NCI-H510A (cell line): ENCODE results near the gene MED15.

ENCODE experiments used
- DNase-seq: peaks from one replicate; lab custom pipeline; 2025; lab: John Stamatoyannopoulos, UW

MED15 gene

DNA sequence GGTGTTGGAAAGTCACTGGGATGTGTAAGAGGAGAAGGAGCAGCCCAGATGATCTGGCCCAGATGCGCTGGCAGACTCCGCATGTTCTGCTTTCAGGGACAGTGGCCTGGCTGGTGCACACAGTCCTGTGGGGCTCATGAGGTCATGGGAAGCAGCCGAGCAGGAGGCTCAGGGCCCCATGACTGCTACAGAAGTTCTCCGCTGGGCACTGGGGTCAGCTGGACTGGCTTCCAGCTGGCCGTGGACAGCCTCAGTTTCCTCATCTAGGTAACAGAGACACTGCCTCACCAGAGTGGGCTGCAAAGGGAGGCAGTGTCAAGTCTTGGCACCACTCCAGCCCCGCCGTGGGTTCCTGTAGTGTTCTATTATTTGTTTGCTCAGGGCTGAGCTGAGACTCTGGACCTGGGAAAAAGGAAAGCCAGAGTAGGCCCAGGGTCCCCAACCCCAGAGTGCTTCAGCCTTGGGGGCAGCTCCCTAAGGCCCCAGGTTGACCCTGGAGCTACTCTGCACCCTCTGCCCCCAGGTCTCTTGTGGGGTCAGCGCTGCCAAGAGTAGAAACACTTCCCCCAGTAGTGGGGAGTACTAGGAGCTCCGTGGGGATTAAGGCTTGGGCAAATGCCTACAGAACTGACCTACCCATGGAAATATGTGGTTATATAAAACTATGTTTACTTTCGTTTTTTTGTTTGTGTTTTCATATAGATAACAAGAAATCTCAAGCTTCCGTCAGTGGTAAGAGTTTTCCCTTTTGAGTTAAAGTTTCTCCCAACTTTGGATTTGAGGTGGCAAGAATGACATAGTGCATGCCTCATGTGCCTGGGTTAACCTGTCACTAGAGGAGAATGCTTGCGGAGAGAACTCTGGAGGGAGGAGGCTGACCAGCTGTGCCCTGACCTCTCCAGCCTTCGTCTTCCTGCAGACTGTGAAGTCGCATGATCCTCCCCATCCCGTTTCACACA is 45.3 kb downstream of the MED15 start:
- no peak for DNase-seq

DNA sequence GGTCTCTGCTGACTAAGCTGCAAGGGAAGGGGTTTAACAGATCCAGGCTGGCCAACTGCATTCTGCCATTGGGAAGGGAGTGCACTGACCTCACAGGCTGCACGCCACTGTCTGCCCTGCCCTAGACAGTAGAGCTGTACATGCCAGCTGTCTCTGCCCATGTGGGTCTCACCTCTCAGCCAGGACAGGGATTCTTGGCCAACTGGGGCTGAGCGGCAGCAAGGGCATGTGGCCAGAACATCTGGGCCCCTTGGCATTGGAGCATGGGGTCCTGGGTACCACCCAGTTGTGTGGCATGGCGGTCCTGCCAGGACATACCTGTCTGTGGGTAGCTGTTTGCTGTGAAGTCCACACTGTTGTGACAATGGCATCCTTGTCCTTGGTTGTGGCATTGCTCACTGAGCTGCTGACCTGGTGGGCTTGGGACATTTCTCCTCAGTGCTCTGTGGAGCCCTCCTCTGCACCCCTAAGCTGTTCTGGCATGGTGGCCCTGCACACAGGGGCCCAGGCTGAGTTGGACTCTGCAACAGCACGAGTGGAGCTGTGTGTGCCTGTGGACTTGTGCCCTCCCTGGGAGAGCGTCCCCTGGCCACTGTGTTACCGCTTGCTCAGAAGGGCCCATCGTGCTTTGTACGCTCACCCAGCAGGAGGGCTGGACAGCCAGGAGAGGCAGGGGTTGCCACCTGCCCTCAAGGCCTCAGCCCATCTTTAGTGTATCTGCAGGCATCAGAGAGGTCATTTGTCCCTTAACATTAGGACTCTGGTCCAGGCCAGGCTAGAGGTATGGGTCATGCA is 46.7 kb downstream of the MED15 start:
- no peak for DNase-seq

DNA sequence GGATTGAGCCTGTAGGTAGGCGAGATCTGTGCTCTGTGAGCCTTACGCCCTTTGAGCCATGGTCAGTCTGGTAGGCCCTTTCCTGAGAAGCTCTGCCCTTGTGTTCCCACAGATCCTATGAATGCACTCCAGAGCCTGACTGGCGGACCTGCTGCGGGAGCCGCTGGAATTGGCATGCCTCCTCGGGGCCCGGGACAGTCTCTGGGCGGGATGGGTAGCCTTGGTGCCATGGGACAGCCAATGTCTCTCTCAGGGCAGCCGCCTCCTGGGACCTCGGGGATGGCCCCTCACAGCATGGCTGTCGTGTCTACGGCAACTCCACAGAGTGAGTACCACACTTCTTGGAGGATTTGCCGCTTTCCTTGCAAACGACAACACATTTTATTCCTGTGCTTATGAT is 47.4 kb downstream of the MED15 start:
- no peak for DNase-seq

DNA sequence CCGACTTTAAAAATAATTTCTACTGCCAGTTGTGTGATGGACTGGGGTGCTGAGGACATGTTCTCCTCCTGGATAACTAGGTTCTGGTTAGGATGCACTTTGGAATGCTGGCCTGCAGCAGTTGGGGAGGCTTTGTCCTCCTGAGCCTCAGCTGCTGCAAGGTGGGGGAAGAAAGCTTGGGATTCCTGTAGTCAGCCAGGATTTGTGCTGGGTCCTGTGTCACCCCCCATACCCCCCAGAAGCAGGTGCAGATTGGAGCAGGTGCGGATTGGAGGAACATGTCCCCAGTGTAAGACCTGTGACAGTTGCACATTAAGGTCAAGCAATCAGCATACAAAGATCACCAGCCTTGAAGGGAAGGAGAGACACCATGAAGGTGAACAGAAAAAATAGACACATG is 51.1 kb downstream of the MED15 start:
- no peak for DNase-seq

DNA sequence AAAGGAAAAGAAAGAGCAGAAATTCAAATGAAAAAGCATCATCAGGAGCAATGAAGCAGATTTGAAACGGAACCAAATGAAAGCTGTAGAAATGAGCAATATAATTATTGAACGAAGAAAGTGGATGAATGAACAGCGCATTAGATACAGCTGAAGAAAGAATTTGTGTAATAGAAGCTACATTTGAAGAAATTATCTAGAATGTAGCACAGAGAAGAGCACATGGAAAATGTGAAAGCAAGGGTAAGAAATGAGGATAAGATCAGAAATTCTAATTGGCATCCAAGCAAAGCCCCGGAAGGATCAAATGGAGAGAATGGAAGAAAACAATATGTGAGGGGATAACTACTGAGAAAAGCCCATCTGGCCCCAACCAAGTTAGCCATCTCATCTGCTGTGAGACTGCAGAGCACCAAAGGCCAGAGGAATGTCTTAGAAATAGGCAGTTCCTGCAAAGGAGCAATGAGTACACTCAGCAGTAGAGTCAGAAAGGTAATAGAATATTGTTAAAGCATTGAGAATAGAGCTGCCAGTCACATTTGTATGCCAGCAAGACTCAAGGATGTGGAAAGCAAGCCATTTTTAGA is 51.9 kb downstream of the MED15 start:
- no peak for DNase-seq

DNA sequence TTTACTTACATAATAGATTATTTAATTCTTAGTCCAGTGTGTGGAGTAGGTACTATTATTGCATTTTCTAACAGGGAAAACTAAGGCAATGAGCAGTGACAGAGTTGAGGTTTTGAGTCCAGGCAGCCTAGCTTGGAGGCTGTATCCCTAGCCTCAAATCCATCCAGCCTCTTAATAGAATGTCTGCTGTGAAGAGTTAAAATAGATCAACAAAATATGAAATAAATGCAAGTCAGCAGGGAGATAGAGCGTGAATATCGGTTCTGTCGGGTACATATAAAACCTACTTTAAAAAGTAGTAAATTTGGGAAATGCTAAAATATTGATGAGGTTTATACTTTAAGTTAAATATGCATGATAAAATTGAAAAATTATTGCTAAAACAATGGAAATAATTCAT is 53.3 kb downstream of the MED15 start:
- no peak for DNase-seq

DNA sequence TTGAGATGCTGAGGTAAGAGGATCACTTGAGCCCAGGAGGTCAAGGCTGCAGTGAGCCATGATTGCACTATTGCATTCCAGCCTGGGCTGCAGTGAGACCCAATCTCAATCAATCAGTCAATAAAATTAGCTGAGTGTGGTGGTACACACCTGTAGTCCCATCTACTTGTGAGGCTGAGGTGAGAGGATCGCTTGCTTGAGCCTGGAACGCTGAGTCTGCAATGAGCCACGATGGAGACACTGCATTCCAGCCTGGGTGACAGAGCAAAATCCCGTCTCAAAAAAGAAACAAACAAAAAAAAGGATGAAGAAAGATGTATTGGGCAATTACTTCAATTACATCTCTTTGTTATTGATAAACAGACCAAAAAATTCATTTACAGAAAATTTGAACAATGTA is 54.5 kb downstream of the MED15 start:
- DNase-seq: no peak

DNA sequence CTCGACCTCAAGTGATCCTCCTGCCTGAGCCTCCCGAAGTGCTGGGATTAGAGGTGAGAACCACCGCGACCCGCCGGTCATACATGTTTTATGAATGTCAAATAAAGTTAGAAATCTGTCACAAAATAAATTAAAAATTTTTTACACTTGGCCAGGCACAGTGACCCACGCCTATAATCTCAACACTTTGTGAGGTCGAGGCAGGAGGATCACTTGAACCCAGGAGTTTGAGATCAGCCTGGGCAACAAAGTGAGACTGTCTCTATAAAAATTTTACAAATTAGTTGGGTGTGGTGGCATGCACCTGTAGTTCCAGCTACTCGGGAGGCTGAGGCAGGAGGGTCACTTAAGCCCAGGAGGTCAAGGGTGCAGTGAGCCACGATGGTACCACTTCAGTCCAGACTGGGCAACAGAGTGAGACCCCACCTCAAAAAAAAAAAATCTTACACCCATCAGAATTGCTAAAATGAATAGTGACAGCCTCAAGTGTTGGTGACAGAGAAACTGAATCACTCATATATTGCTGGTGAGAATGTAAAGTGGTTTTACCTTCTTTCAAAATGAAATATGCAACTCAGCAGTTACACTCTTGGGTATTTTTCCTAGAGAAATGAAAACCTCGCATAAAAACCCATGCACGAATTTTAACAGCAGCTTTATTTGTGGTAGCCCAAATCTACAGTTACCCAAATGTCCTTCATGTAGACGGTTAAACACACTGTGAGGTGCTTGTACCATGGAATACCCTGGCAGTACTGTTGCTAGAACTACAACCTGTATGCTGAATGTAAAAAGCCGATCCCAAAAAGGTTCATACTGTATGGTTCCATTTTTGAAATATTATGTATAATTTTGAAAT is 55.4 kb downstream of the MED15 start:
- DNase-seq: no peak

DNA sequence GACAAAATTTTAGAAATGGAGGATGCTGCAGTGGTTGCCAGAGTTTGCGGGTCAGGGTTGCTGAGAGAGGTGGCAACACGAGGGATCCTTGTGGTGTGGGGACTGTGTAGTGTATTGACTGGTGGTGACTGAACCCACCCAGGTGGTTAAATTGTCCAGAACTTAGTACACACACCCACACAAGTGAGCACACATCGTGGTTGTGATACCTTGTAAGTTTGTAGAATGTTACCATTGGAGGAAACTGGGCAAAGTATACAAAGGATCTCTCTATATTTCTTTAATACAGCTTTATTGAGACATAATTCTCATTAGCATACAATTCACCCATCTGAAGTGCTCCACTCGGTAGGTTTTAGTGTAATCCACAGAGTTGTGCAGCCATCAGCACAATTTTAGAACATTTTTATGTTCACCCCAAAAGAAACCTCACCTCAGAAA is 56.1 kb downstream of the MED15 start:
- no peak for DNase-seq

DNA sequence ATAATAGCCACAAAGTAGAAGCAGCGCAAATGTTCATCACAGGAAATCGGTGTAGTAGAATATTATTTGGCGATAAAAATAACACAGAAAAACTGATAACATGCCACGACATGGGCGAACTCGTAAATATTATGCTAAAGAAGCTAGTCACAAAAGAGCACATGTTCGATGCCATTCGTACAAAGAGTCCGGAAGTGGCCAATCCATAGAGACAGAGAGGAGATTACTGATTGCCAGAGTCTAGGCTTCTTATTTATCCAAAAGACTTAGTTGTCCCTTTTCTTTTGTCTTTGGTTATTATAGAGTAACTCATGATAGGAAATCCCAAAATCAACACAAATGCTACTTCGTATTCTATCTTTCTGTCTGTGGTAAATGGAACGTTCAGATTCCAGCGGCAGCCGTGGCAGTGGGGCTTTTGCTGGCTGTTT is 56.5 kb downstream of the MED15 start:
- DNase-seq: no peak

DNA sequence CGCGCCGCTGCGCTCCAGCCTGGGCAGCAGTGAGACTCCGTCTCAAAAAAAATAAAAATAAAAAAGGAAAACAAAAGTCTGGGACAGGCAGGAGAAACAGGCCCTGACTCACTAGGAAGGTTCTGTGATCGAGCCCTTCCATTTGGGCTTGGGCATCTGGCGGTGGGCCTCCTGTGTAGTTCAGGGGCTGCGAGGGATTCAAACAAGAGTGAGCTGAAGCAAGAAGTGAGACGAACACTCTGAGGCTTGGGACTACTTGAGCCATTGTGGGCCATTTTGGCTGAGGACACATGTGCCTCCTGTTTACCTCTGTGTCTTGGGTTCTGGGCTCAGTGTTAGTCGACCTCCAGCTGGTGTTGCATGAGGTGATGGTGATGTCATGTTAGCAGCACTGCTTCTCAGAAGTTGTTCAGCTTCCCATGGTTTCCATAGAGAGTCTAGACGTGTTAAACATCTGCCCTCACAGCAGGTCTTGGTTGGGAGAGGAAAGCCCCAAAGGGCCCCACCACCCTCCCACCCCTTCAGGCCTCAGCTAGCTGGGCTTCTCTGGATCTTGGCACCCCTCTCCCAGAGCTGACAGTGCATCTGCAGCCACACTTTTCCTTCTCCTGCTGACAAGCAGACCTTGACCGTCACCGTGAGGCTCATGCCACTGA is 57.8 kb downstream of the MED15 start:
- DNase-seq: no peak

DNA sequence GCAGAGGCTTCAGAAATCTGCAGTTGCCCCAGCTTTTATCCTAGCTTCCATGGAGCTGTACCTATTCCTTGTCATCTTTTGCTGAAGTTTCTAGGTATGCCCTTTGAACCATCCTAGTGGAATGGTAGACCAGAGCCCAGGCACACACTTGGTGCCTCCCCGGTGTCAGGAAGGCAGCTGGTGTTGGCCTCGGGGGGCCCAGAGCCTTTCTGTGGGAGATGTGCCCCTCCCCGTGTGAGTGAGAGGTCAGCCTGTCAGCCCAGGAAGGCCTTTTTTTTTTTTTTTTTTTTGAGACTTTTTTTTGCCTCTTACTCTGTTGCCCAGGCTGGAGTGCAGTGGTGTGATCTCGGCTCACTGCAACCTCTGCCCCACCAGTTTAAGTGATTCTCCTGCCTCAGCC is 58.4 kb downstream of the MED15 start:
- DNase-seq: no peak

DNA sequence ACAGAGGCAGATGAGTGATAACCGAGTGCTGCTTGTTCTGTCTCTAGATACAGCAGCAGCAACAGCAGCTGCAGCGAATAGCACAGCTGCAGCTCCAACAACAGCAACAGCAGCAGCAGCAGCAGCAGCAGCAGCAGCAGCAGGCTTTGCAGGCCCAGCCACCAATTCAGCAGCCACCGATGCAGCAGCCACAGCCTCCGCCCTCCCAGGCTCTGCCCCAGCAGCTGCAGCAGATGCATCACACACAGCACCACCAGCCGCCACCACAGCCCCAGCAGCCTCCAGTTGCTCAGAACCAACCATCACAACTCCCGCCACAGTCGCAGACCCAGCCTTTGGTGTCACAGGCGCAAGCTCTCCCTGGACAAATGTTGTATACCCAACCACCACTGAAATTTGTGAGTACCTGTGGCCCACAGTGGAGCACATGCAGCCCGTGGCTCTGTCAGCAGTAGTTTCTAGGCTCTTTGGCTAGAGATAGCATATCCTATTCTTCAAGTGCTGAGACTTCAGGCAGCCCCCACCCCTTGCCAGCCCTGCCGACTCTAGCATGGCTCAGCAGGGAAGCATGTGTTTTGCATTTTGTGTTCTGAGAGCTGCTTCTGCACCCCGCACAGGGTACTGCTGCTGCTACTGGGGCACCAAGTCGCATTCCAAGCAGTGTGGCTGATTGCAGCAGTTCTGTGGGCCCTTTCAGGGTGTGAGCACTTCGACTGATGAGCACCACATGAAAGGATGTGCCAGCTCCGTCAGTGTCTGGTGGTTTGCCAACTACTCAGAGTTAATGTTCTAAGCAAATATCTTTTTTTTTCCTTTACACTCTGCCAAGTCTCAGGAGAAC is 59.2 kb downstream of the MED15 start:
- DNase-seq: no peak

DNA sequence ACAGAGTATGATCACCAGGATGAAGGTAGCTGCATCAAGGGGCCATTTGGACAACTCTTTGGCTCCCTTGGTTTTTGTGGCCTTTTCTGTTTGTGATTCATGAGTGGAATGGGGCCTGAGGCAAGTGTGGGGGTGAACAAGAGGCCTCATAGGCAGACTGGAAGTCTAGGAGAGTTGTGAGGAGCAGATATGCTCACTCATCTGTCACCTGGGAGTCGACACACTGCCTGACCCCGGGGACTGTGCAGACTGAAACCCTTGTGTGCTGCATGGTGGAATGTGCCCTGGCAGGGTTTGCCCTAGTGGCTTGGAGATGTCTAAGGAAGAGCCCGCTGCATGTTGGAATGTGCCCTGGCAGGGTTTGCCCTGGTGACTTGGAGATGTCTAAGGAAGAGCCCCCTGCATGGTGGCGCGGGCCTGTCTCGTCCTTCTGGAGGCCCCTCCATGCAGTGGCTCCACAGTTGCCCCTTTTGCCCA is 60.0 kb downstream of the MED15 start:
- DNase-seq: no peak

DNA sequence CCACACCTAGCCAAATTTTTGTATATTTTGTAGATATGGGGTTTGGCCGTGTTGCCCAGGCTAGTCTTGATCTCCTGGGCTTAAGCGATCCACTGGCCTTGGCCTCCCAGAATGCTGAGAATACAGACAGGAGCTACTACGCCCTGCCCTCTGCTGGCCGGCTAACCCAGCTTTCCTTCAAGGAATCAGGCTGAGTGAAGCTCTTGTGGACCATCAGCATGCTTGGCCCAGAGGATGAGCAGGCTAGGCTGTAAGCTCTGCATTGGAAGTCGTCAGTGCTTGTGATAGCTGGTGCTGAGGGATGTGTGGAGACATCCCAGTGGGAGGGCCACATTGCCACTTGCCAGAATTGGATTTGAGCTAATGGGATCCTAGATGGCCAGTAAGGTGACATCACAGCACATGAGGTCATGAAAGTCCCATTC is 60.6 kb downstream of the MED15 start:
- no peak for DNase-seq

DNA sequence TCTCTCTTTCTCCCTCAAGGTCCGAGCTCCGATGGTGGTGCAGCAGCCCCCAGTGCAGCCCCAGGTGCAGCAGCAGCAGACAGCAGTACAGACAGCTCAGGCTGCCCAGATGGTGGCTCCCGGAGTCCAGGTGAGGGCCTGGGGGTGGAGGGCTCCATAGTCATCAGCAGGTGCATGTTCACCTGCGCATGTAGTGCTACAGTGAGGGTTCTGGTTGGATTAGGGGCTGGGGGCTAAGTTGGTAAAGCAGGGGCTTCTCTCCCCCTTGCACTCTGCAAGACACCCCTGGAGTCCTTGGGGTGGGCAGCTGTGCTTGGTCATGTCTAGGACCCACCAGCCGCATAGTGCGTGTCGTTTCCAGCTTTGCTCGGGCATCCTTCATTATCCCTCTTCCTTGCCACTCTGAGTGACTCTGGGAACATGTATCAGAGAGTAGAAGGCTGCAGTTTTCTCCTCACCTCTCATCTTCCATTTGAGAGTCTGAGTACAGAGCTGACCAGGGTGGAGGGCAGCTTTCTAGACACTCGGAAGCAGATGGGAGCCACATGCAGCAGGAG is 61.2 kb downstream of the MED15 start:
- no peak for DNase-seq

DNA sequence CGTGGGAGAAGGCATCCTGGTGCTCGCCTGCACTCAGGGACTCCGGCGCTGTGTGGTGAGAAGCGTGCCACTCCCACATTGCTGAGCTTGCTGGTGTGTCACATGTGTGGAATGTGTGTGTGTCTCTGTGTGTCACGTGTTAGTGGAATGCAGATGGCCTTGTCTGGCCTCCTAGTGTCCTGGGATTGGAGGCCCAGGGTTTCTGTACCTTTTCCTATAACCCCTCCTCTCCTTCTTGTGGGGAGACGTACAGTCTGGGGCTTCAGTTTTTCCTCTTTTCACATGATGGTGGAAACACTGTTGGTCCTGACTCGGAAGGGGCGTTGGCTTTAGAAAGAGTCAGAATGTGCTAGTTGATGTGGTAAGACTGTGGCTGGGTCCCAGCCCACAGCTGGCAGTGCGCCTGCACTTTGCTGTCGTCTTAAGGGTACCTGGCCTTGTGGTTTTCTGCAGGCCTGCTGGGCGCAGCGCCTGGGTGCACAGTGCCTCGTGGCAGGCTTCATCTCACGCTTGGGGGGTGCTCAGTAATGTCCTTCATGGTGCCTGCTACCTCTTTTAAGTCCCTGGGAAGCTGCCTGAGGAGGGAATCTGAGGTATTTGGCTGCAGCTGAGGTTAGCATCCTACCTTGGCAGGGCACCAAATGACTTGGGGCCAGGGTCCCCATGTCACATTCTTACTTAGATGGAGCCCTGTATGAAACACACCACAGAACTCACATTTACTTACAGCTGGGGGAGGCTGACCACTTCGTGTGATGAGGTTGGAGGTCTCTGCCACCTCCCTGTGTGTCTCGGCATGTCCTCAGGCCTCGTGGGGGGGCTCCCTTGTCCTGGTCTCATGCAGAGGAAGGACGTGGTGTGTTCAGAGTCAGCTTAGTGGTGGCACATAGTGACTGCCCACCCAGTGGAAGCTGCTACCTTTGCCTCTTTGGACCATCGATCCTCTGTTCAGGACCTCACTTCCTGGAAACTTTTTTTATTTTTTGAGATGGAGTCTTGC is 61.9 kb downstream of the MED15 start:
- DNase-seq: no peak

DNA sequence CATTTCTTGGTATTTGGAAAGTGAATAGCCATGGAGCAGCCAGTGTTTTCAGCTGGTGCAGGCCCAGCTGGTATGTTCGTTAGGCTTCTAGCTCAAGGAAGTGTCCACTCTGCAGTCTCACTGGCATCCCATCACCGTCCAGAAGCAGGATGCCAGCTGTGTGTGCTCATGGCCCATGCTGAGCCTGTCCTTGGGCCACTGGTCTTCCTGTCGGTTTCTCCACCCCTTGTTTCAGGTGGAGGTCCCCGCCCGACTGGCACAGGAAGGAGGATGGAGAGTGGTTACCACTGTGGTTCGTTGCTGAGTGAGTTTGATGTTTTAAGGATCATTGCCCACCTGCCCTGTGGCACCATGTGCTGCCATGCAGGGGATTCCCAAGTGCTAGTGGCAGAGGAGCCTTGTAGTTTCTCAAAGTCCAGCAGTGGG is 63.7 kb downstream of the MED15 start:
- DNase-seq: no peak
